Stimulated activated CD8-positive, alpha-beta memory T cell treated with anti-CD3 and anti-CD28 coated beads, Interleukin-4, amount 100 ng/mL, for 1 hour (primary cell): ENCODE results near the gene C6orf89.
"Not testable (repeated sequence)": the region's sequence is repeated elsewhere in the genome, so short reads cannot be mapped to it uniquely, and the experiment has no call there.

Experiments used
- DNase-seq, 2 donors: peaks; one replicate each; pipeline ENCODE4 v3.0.0-alpha.2; 2020; ENCODE audit warnings: low read depth in 2 of 2, low spot score in 1 of 2

Gene C6orf89

DNA sequence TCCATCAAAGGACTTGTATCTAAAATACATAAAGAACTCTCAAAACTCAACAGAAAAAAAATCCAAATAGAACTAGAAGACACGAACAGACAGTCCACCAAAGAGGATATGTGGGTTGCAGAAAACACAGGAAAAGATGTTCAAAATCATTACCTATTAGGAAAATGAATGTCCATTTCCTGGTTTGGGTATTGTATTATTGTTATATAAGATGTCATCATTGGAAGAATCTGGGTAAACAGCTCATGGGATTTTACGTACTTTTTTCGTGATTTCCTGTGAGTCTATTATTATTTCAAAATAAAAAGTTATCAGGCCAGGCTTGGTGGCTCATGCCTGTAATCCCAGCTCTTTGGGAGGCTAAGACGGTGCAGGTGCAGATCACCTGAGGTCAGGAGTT lies 59.5 kb downstream of the C6orf89 start:
- DNase-seq, result no peak

DNA sequence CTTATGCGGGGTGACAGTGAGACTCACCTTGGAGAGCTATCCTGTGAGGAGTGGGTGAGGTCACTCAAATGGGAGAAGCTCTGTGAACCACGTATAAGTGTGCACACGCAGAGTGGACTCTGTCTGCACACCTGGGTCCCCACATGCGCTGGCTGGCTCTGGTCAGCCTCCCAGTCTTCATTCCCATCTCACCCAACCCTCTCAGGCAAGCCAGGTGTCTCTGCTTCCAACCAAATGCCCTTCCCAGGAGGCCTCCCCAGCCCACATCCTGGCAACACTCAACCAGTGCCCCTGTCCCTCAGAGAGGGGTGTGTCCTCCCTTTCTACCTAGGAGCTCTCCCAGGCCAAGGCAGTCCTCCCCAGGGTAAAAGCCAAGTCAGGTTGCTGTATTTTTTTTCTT lies 60.8 kb downstream of the C6orf89 start:
- DNase-seq, result no peak

DNA sequence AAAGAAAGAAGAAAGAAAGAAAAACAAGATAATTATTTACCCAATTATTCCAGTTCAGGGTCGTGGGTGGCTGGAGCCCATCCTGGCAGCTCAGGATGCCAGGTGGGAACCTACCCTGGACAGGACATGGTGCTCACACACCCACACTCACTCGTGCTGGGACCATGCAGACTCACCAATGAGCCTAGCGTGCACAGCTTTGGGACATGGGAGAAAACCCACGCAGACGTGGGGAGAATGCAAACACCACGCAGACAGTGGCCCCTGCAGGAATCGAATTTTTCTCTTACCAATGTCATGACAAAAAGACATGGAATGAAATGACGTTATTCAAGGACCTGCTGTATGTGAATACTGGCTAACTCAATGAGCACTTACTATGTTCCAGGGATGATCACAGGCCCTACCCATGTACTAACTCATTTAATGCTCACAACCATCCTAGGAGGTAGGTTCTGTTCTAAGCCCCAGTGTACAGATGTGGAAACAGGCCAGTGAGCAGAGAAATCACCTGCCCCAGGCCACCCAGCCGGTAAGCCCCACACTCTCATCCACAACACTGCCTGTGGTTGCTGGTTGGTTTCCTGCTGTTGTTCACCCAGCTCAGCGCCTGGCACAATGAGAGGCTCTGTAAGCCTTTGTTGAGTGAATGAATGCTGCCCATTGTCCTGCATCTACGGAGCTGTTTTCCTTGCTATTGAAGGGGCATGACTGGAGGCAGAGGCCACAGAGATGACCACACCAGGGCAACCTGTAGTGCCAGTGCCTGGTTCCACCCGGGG lies 62.0 kb downstream of the C6orf89 start:
- no peak for DNase-seq

DNA sequence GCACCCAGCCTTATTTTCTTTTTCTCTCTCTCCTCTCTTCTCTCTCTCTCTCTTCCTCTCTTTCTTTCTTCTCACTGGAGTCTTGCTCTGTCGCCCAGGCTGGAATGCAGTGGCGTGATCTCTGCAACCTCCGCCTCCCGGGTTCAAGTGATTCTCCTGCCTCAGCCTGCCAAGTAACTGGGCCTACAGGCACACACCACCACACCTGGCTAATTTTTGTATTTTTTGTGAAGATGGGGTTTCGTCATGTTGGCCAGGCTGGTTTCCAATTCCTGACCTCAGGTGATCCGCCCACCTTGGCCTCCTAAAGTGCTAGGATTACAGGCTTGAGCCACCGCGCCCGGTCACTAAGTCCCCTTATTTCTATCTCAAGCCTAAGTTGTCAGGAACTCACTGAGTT lies 63.3 kb downstream of the C6orf89 start:
- DNase-seq, result not testable (repeated sequence)

DNA sequence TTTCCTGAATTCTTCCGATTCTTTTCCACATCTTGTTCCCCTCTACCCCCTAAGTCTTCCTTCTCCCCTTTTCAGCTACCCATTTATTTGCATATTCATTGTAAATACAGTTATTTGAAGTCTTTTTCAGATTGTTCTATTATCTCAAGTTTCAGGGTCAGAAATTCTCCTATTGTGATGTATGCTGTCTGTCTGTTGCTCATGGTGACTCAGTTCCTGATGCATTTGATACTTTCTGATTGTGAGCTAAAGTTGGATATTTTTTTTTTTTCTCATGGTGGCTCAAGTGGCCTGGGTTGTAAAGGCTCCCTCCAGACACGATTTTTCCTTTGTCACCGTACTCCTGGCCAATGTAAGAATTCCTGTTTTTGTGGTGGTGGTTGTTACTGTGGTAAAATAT lies 63.9 kb downstream of the C6orf89 start:
- DNase-seq, result no peak

DNA sequence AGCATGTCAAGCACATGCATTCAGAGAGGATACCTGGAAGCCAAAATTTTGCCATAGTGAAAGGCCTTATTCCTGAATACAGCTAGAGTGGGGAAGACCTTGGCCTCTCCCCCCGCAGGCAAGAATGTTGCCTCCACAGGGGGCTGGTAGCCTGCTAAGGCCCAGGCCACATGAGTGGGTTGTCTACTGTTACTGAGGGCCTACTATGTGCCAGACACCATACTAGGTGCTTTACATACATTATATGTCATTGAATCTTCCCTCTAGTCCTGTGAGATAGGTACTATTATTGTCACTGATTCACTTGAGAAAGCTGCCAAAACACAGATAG lies 68.1 kb downstream of the C6orf89 start:
- no peak for DNase-seq

DNA sequence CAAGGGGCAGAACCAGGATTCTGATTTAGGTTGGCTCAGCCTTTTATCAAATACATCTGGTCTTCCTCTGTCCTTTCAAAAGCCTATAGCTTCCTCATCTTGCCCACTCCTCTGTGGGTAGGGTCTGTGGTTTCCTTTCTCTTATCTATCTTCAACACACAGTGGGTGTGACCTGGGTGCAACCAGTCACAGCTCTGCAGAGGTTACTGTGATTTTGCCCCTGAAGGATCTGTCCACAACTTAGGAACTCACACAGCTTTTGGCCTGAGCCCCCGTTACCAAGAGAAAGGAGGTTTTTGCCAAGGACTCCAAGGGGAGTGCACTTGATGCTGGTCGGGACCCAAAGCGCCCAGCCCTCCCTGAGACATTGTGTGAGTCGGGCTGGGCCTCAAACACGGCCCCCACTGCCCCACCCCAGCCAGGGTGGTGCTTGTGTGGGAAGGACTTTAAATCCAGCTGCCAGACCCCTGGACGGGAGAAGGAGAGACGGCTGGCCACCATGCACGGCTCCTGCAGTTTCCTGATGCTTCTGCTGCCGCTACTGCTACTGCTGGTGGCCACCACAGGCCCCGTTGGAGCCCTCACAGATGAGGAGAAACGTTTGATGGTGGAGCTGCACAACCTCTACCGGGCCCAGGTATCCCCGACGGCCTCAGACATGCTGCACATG lies 68.6 kb downstream of the C6orf89 start, which contains the start of gene PI16:
PI16 (plus strand) TSS at position 477 of the 670 bp plus-strand sequence; CDS start at position 500, 23 bp downstream.
- no peak for DNase-seq

DNA sequence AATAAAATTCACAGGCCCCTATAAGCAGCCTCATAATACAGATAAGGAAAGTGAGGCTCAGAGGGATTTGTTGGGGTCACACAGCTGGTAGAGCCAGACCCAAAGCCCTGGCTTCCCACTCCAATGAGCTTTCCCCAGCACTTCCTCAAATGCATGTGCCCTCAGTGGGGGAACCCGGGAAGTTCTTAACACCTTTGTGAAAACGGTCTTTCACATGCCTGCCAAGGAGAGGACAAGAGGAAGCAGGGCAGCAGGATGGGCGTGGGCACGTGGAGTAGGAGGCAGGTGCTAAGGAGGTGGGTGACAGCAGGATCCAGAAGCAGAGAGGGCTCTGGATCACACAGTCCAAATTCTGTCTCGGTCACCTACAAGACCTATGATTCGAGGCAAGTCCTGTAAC lies 69.4 kb downstream of the C6orf89 start:
- DNase-seq, result no peak

DNA sequence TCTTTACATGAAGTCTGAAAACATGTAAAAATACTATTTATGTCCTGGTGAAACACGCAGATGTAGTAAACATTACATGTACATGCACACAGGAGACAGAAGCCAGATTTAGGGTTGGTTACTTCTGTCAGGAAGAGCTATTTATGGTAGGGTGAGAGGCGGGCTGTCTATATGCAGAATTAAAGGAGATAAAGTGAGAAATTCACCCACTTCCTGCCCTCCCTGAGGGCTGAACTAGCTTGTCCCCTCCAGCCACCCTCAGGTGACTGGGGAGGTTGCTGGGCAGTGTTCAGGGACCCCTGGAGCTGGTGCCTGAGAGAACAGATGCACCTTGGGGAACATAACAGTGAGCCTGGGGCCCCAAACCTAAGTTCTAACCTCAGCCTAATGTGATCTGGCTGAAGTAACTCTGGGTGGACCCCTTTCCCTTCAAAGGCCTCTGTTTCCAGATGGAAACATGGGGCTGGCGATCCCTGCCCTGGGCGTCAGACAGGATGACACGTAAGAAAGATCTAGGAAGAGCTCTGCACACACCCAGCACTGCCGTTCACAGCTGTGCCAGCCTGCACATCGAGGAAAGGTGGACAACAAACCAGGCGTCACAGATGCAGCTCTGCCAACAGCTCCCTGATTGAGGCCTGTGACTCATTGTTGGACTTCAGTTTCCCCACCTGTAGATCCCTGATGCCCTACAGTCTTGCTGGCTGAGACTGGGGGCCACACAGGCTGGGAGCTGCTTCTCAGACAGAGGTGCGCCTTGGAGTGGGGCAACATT lies 70.1 kb downstream of the C6orf89 start:
- no peak for DNase-seq

DNA sequence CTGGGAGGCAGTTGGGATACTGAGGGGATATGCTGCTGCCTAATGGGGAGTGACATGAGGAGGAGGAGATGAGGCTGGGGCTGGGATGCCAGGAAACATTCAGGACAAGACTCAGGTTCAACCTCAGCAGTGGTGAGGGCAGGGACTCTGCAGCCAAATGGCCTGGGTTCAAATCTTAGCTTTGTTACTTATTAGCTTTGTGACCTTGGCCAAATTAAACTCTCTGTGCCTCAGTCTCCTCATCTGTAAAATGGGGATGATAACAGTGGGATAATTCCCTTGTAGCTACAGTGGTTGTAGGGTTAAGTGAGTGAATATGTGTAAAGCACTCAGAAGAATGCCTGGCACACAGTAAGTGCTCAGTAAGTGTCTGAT lies 70.7 kb downstream of the C6orf89 start:
- no peak for DNase-seq

DNA sequence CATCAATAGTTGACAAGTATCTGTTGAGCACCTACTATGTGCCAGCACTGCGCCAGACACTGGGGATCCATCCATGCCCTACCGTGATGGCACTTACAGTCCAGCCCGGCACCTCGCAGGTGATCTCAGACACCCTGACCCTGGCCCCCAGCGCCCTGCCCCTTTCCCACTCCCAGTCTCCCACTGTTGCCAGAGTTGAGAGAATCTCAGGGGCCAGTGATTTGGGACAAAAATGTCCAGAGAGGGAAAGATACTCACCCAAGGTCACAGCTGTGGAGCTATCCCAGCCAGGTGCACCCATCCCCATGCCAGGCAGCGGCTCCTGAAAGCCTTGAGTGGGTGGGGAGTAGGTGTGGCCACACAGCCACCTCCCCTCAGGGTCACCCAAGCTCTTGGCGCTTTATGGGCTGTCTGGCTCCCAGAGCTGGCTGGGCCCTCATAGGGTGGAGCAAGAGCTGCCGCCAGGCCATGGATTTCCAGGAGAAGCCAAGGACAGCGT lies 72.1 kb downstream of the C6orf89 start:
- DNase-seq, result no peak

DNA sequence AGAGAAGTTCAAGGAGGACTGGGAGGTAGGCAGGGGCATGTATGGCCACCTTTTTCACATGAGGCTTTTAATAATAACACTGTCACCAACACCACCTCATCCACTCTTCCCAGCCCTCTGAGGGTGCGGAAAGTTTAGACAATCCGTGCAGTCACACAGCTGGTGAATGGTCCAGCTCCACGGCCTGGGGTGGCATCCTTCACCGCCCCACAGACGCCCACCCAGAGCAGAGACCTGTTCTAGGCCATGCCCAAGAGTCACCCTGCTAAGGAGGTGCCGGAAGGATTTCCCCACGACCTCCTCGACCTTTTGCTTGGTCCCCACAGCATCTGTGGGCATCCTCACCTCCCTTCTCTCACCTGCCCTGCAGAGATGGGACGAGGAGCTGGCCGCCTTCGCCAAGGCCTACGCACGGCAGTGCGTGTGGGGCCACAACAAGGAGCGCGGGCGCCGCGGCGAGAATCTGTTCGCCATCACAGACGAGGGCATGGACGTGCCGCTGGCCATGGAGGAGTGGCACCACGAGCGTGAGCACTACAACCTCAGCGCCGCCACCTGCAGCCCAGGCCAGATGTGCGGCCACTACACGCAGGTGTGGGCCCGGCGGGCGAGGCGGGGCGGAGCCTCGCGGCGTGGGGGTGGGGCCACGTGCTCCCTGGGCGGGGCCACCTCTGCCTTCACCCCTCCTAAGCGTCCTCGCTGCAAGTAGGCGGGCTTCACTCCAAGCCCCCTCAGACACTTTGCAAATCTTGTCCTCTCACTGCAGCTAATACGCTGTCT lies 73.2 kb downstream of the C6orf89 start:
- DNase-seq, result no peak

DNA sequence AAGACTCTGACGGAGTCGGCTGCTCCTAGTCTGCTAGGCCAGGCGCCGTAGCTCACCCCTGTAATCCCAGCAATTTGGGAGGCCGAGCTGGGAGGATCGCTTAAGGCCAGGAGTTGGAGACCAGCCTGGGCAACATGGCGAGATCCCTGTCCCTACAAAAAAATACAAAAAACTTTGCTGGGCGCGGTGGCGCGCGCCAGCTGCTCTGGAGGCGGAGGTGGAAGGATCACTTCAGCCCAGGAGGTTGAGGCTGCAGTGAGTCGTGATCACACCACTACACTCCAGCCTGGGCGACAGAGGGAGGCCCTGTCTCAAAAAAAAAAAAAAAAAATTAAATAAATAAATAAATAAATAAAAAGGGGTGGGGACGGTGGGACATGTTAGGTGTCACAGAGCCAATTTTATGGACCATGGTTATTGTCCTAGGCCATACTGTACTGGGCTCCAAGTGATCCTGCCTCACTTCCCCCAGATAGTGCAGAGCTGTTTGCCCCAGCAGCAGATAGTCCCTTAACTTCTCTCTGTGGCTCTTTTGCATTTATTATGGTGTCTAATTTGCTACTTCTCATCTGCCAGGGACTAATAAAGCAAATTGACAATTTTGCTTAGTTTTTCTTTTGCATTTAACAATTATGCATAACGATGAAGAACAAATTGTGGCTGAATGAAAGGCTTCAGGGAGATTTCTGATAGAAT lies 74.0 kb downstream of the C6orf89 start:
- DNase-seq, result no peak

DNA sequence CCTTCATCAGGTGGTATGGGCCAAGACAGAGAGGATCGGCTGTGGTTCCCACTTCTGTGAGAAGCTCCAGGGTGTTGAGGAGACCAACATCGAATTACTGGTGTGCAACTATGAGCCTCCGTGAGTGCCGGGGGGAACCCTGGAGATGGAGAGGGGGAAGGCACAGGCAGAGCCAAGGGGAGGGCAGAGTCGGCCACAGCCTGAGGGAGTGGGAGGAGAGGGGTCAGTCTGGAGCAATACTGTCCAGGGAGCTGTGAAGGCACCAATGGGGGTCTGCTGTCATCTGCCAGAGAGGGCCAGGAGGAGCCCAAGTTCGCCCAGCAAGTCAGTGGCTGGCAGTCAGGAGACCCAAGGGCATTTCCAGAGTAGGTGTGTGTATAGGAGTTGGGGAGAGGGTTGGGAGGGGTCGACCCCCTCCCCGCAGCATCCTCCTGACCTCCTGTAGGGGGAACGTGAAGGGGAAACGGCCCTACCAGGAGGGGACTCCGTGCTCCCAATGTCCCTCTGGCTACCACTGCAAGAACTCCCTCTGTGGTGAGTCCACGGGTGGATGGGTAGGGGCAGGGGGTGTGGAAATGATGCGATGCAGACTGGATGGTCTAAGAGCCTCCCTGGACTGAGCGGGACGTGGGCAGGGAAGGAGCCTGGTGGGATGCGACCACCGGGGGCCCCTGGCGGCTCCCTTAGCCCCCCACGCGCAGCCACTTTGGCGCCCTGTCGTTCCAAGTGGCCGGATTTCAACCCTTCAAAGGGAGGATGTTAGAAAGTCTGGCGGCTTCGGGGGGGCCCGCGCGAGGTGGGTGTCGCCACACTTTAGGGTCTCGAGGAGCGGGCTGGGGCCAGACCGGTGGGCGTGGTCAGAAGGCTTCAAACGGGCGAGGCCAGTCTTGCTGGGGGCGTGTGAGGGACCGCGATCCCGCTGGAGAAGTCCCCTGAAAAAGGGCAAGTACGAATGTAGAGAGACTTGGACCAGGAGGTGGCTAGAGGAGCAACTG lies 76.0 kb downstream of the C6orf89 start:
- DNase-seq, result no peak

DNA sequence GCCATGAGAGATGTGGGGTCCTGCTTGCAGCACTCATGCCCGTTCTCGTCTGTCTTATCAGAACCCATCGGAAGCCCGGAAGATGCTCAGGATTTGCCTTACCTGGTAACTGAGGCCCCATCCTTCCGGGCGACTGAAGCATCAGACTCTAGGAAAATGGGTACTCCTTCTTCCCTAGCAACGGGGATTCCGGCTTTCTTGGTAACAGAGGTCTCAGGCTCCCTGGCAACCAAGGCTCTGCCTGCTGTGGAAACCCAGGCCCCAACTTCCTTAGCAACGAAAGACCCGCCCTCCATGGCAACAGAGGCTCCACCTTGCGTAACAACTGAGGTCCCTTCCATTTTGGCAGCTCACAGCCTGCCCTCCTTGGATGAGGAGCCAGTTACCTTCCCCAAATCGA lies 77.1 kb downstream of the C6orf89 start:
- DNase-seq, result peak in 1 of 2 donors; percentile 50

DNA sequence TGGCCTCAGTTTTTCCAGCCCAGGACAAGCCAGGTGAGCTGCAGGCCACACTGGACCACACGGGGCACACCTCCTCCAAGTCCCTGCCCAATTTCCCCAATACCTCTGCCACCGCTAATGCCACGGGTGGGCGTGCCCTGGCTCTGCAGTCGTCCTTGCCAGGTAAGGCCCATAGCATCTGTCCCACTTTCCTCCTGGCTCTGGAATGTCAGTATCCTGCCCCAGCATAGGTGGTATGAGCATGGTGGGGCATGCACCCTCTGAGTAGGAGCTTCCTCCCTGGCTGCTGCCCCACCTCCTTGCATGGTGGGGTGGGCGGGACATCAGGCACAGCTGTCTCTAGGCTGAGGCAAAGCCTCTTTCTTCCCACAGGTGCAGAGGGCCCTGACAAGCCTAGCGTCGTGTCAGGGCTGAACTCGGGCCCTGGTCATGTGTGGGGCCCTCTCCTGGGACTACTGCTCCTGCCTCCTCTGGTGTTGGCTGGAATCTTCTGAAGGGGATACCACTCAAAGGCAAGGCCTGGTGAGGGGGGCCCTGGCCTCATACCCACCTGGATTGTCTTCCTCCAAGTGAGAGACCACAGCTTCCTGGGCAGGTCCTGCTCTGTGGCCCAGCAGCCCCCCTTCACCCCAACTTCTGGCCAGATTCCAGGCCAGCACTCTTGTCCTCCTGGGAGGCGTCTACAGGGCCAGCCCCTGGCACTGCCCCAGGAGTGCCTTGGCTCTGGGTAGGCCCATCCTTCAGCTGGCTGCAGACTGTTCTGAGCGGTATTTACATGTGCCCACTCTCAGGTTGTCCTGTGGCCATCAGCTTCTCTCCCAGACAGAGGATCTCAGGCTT lies 77.9 kb downstream of the C6orf89 start:
- no peak for DNase-seq

DNA sequence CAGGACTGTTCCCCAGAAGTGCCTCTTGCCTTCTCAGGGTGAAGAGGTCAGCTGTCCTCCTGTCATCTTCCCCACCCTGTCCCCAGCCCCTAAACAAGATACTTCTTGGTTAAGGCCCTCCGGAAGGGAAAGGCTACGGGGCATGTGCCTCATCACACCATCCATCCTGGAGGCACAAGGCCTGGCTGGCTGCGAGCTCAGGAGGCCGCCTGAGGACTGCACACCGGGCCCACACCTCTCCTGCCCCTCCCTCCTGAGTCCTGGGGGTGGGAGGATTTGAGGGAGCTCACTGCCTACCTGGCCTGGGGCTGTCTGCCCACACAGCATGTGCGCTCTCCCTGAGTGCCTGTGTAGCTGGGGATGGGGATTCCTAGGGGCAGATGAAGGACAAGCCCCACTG lies 78.6 kb downstream of the C6orf89 start:
- DNase-seq, result no peak

DNA sequence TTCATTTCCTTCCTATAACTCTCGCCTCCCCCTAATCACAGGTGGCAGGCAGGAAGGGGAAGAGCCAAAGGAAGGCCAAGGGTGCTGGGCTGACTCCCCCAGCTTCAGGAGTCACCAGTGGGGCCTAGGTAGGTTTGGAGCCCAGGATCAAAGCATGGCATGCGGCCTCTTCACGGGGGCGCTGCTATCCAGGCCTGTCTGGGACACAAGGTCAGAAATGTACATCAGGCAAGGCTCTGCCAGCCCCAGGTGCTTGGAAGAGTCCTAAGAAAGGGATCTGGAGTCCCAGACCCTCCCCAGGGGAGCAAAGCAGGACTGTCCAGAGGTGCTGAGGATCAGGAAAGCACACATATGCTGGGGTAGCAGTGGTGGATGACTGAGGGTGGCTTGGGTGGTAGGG lies 79.2 kb downstream of the C6orf89 start:
- no peak for DNase-seq
